ENCODE measurements around the gene MXD1. TPM values are rescaled to one million over a fixed set of nuclear protein-coding genes. Genes with fewer than 3 reads are reported as not detected.

The MXD1 gene
- total and polyA plus RNA-seq, 2 experiments from 2014 or later: 1.8 to 3.9 TPM

- TF ChIP-seq CTCF (conservative IDR thresholded peaks at IDR 0.05; ENCODE audit: low read depth in 2 of 2): no peak
- TF ChIP-seq STAT1 (IDR thresholded peaks at IDR 0.05; ENCODE audit: unreplicated experiment): no peak
- no peak for TF ChIP-seq JUNB (IDR thresholded peaks at IDR 0.05; ENCODE audit: unreplicated experiment)
- TF ChIP-seq ZNF462 (CRISPR knock-in tag; IDR thresholded peaks at IDR 0.05): no peak
Measured at GRCh38 chr2:69956475-69956979, 41.6 kb downstream of the MXD1 start (continued).

GRCh38 chr2:69957965-69958364 lies 43.1 kb downstream of the MXD1 start:
- H3K36me3 Mint-ChIP-seq (ENCODE audit: low read depth): no peaks in the 10 kb centered on the region
- no peak for DNase-seq (ENCODE audit: low spot score)
- no peak overlapping the region for H3K27ac Mint-ChIP-seq
- no peak overlapping the region for H3K4me3 Mint-ChIP-seq
- no peak overlapping the region for H3K4me3 ChIP-seq
- no peaks in the 10 kb centered on the region for H3K36me3 ChIP-seq (ENCODE audit: insufficient read depth)
- H3F3A ChIP-seq (replicated peaks; ENCODE audit: low read depth): no peaks in the 10 kb centered on the region
- no peaks in the 10 kb centered on the region for H4K20me1 ChIP-seq (replicated peaks; ENCODE audit: insufficient read depth)
- H3K27me3 Mint-ChIP-seq (ENCODE audit: insufficient read depth, low read depth, poor library complexity): peaks cover 2% of the 10 kb centered on the region
- ATAC-seq: no peak
- H3K27ac ChIP-seq (ENCODE audit: low read depth): no peak overlapping the region
- H3K27me3 ChIP-seq (ENCODE audit: insufficient read depth): no peaks in the 10 kb centered on the region
- H3K79me2 ChIP-seq (replicated peaks; ENCODE audit: insufficient read depth): no peaks in the 10 kb centered on the region
- H3K9me2 ChIP-seq (ENCODE audit: insufficient read depth): peaks cover 14% of the 10 kb centered on the region; the same call in 1 of the 2 replicates
- H3K4me2 ChIP-seq: no peak overlapping the region
- no peaks in the 10 kb centered on the region; the same call in 2 of the 3 replicates for H3K4me1 Mint-ChIP-seq
- no peak overlapping the region for H2AFZ ChIP-seq
- H3K4me1 ChIP-seq (ENCODE audit: insufficient read depth): no peaks in the 10 kb centered on the region
- H3K9me3 Mint-ChIP-seq: no peaks in the 10 kb centered on the region
- TF ChIP-seq ZNF462 (CRISPR knock-in tag; IDR thresholded peaks at IDR 0.05): no peak
- TF ChIP-seq POLR2AphosphoS5 (IDR thresholded peaks at IDR 0.05; ENCODE audit: low read depth): no peak
- TF ChIP-seq ZNF114 (CRISPR knock-in tag; IDR thresholded peaks at IDR 0.05): no peak
- TF ChIP-seq STAT1 (IDR thresholded peaks at IDR 0.05; ENCODE audit: unreplicated experiment): no peak

Measured in GM23338 (cell line).